Measurements from ENCODE around the gene RCOR1. TPM values are rescaled to one million over a fixed set of nuclear protein-coding genes. Genes with fewer than 3 reads are reported as not detected.
A peak's percentile ranks its signal among the peaks of the same experiment; 100 is the strongest.

RCOR1 gene
- total RNA-seq, 4 donors from 2014 or later = 15.7 to 31.0 (median 25.8) TPM

GRCh38 chr14:102578821-102579220, 13.6 kb upstream of the RCOR1 start:
- Histone ChIP-seq H3K4me3 (no peak overlapping the region), H3K27ac (no peak overlapping the region), H3K27me3 (no peaks in the 10 kb centered on the region), H3K4me1 (peaks cover 0 to 4% (median 0%) of the 10 kb centered on the region in 4 donors), H3K9me3 (no peaks in the 10 kb centered on the region), H3K36me3 (no peaks in the 10 kb centered on the region)
- in situ Hi-C loops (cut with MboI; ENCODE audit: low pct_ligation_motif_present in 1 of 4, low pct_unique_long_range_greater_than_20kb in 1 of 4, low sequenced_read_pairs in 3 of 4) (no loop called here), intact Hi-C loops (cut with DNase I; ENCODE audit: low total_unique reads) (no loop called here)
- no peak for TF ChIP-seq POLR2AphosphoS5 (IDR thresholded peaks at IDR 0.05)
- no peak for TF ChIP-seq POLR2A (IDR thresholded peaks at IDR 0.05)
- TF ChIP-seq CTCF (IDR thresholded peaks at IDR 0.05) = no peak
- no peak for TF ChIP-seq EP300 (IDR thresholded peaks at IDR 0.05; ENCODE audit: low read depth)
- 82 to 85% methylated on average over 5 to 7 of the region's 7 CpGs for WGBS, 2 donors (ENCODE audit: low coverage in 1 of 2)
- DNase-seq = no peak

DNA sequence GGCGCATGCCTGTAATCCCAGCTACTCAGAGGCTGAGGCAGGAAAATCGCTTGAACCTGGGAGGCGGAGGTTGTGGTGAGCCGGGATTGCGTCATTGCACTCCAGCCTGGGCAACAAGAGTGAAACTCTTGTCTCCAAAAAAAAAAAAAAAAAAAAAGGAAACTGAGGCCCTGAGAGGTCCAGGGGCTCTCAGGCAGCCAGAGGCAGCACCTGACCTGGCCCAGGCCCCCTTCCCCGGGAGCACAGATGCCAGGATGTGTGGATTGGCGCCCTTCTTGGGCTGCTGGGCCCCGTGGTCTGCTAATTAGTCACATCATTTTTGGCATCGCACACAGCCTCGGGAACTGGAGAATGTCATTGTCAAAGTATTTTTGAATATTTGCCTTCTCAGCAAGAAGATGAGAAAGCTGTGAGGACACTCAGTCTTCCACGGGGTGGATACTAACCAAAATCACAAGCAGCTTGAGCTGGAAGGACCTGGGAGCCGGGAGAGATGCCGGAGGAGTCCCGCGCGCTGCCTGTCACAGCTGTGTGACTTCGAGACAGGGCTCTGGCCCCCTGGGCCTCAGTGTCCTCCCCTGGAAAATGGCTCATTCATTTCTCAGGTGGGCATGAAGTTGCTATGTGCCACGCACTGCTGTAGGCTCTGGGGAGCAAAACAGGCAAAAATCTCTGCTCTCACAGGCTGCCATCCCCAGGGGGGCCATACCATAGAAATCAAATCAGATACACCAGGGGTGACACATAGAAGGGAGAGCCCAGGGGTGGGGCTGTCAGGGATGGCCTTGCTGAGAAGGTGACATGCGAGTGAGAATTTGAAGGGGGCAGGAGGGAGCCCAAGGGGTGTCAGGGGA, 12.5 kb upstream of the RCOR1 start:
- no peak overlapping the region for H3K4me3 ChIP-seq
- WGBS, 2 donors (ENCODE audit: low coverage in 1 of 2) = 67 to 73% methylated on average over 2 to 18 of the region's 19 CpGs
- H3K36me3 ChIP-seq = no peaks in the 10 kb centered on the region
- DNase-seq = no peak
- peak overlapping the region in 3 of 4 donors; percentile 10 to 60 (median 56) for H3K27ac ChIP-seq
- TF ChIP-seq POLR2A (IDR thresholded peaks at IDR 0.05) = no peak
- peak in 1 of 3 donors; percentile 65 for TF ChIP-seq POLR2AphosphoS5 (IDR thresholded peaks at IDR 0.05)
- peaks cover 0 to 4% (median 0%) of the 10 kb centered on the region in 4 donors for H3K4me1 ChIP-seq
- no peaks in the 10 kb centered on the region for H3K27me3 ChIP-seq
- intact Hi-C loops (cut with DNase I; ENCODE audit: low total_unique reads) (no loop called here), in situ Hi-C loops (cut with MboI; ENCODE audit: low pct_ligation_motif_present in 1 of 4, low pct_unique_long_range_greater_than_20kb in 1 of 4, low sequenced_read_pairs in 3 of 4) (no loop called here)
- no peaks in the 10 kb centered on the region for H3K9me3 ChIP-seq

DNA sequence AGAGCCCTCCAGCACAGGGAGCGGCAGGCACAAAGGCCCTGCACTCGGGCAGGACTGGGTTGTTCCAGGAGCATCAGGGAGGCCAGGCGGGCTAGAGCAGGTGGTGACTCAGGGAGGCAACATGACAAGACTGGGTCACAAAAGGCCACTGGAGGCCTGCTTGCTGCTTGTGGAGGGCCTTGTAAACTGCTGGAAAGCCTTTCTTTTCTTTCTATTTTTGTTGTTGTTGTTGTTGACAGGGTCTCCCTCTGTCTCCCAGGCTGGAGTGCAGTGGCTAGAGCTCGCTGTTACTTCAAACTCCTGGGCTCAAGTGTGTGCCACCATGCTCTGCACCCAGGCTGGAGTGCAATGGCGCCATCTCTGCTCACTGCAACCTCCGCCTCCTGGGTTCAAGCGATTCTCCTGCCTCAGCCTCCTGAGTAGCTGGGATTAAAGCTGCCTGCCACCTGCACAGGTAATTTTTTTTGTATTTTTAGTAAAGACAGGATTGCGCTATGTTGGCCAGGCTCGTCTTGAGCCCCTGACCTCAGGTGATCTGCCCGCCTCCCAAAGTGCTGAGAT, 11.8 kb upstream of the RCOR1 start:
- 90 to 91% methylated on average over 7 to 10 of the region's 10 CpGs for WGBS, 2 donors (ENCODE audit: low coverage in 1 of 2)
- DNase-seq = no peak
- Histone ChIP-seq H3K27me3 (no peaks in the 10 kb centered on the region), H3K4me1 (peaks cover 0 to 4% (median 0%) of the 10 kb centered on the region in 4 donors), H3K9me3 (no peaks in the 10 kb centered on the region), H3K36me3 (no peaks in the 10 kb centered on the region), H3K4me3 (no peak overlapping the region), H3K27ac (peak overlapping the region in 1 of 4 donors; percentile 60)
- in situ Hi-C loops (cut with MboI; ENCODE audit: low pct_ligation_motif_present in 1 of 4, low pct_unique_long_range_greater_than_20kb in 1 of 4, low sequenced_read_pairs in 3 of 4) (no loop called here), intact Hi-C loops (cut with DNase I; ENCODE audit: low total_unique reads) (no loop called here)
- TF ChIP-seq POLR2AphosphoS5 (IDR thresholded peaks at IDR 0.05) (no peak), EP300 (IDR thresholded peaks at IDR 0.05; ENCODE audit: low read depth) (no peak), POLR2A (IDR thresholded peaks at IDR 0.05) (no peak), CTCF (IDR thresholded peaks at IDR 0.05) (no peak)

DNA sequence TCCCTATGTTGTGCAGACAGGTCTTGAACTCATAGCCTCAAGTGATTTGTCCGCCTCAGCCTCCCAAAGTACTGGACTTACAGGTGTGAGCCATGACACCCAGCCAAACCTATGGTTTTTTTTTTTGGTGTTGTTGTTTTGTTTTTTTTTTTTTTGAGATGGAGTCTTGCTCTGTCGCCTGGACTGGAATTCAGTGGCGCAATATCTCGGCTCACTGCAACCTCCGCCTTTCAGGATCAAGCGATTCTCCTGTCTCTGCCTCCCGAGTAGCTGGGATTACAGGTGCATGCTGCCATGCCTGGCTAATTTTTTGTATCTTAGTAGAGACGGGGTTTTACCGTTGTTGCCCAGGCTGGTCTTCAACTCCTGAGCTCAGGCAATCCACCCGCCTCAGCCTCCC, 11.3 kb upstream of the RCOR1 start:
- Histone ChIP-seq H3K4me3 (no peak overlapping the region), H3K27ac (no peak overlapping the region), H3K9me3 (no peaks in the 10 kb centered on the region), H3K27me3 (no peaks in the 10 kb centered on the region), H3K36me3 (no peaks in the 10 kb centered on the region), H3K4me1 (peaks cover 0 to 4% (median 0%) of the 10 kb centered on the region in 4 donors)
- intact Hi-C loops (cut with DNase I; ENCODE audit: low total_unique reads) (no loop called here), in situ Hi-C loops (cut with MboI; ENCODE audit: low pct_ligation_motif_present in 1 of 4, low pct_unique_long_range_greater_than_20kb in 1 of 4, low sequenced_read_pairs in 3 of 4) (no loop called here)
- DNase-seq = no peak
- TF ChIP-seq CTCF (IDR thresholded peaks at IDR 0.05) (no peak), POLR2AphosphoS5 (IDR thresholded peaks at IDR 0.05) (no peak), EP300 (IDR thresholded peaks at IDR 0.05; ENCODE audit: low read depth) (no peak), POLR2A (IDR thresholded peaks at IDR 0.05) (no peak)
- 63 to 96% methylated on average over 2 to 10 of the region's 10 CpGs for WGBS, 2 donors (ENCODE audit: low coverage in 1 of 2)

Data from transverse colon (tissue), 4 donors.